Heart left ventricle (tissue), 16 donors: Measurements from ENCODE around the gene PCNX4. TPM values are rescaled to one million over a fixed set of nuclear protein-coding genes. Genes with fewer than 3 reads are reported as not detected.

Experiments used
- ATAC-seq, 4 donors: fragments of 200-7000 bp; cut with Tn5 transposase; one replicate each; pipeline ENCODE4 v1.9.1; 2020 to 2022; ENCODE audit warnings: moderate library complexity in 4 of 4, mild to moderate bottlenecking in 3 of 4, moderate number of reproducible peaks in 1 of 4
- DNase-seq, 5 donors: peaks; one replicate each; pipeline ENCODE4 v3.0.0-alpha.2; 2020
- H3K27ac ChIP-seq, 12 donors: fragments of 200-600 bp; sonication (generic) in 4 of 12; one replicate each; pipeline versions ENCODE4 v1.5.0 to v1.8.0; 2016 to 2022; ENCODE audit warnings: mild to moderate bottlenecking in 2 of 12
- H3K27me3 ChIP-seq, 9 donors: fragments of 200-600 bp; sonication (generic) in 2 of 9; one replicate each; pipeline versions ENCODE4 v1.5.1 to v1.8.0; 2016 to 2022; ENCODE audit warnings: mild to moderate bottlenecking in 3 of 9
- H3K36me3 ChIP-seq, 9 donors: fragments of 200-600 bp; sonication (generic) in 2 of 9; one replicate each; pipeline versions ENCODE4 v1.5.0 to v1.8.0; 2018 to 2022; ENCODE audit warnings: mild to moderate bottlenecking in 2 of 9
- H3K4me1 ChIP-seq, 12 donors: fragments of 200-600 bp; sonication (generic) in 4 of 12; one replicate each; pipeline versions ENCODE4 v1.5.0 to v1.8.0; 2016 to 2022; ENCODE audit warnings: mild to moderate bottlenecking in 3 of 12
- H3K4me3 ChIP-seq, 12 donors: fragments of 200-600 bp; sonication (generic) in 4 of 12; one replicate each; pipeline versions ENCODE4 v1.5.0 to v1.8.0; 2017 to 2022; ENCODE audit warnings: mild to moderate bottlenecking in 9 of 12, moderate library complexity in 4 of 12
- H3K9me3 ChIP-seq, 12 donors: fragments of 200-600 bp; sonication (generic) in 4 of 12; one replicate each; pipeline versions ENCODE4 v1.5.0 to v1.8.0; 2016 to 2022; ENCODE audit warnings: mild to moderate bottlenecking in 1 of 12
- CTCF ChIP-seq, 12 donors: fragments of 200-600 bp; sonication (generic) in 4 of 12; IDR thresholded peaks; one replicate each; pipeline versions ENCODE4 v1.5.0 to v1.8.0; 2018 to 2022; ENCODE audit warnings: antibody characterized with exemption in 12 of 12, mild to moderate bottlenecking in 5 of 12
- POLR2A ChIP-seq, 2 donors: fragments of 450-650 bp; IDR thresholded peaks; one replicate each; pipeline ENCODE4 v1.6.1; 2017; ENCODE audit warnings: antibody characterized with exemption in 2 of 2, mild to moderate bottlenecking in 2 of 2, moderate library complexity in 2 of 2
- WGBS, 4 donors: extraction: QIAGEN DNeasy Blood & Tissue Kit in 2 of 4; methylation state at CpG; one replicate each; pipeline versions ENCODE4 v1.1.5 to v1.1.7; 2013 to 2018; 5-methylcytosine and 5-hydroxymethylcytosine counted together
- intact Hi-C, 10 donors: fragments of 100-400 bp; cut with DNase I; formaldehyde crosslinking; loops; one replicate each; pipeline versions ENCODE4 v1.11.1 to v1.14.2; 2022
- polyA plus RNA-seq, 2 donors: library from polyadenylated mRNA; stranded (reverse); fragments of 200-250 nt; gene quantifications; one replicate each; pipeline ENCODE4 v1.2.3, GENCODE V29; 2013
- total RNA-seq, 9 donors: library from RNA; depleted of rRNA in 2 of 9; stranded (reverse); fragments of >200 nt in 2 of 9; fragmentation: NEBNext Ultra II Directional in 3 of 9; extraction: Animal tissue kit (Norgen Biotek cat#: 25700) in 3 of 9; gene quantifications; one replicate each; pipeline versions ENCODE4 v1.1.0 to v1.2.4, GENCODE V29; 2016 to 2023
- donor health status: ischemic (EF 13 %, LVEDD 7.1; RV severe dilation, severe dysfunction).
- donor health status: healthy with polysubstance abuse.
- donor health status: DM: no; HTN: yes; CAD: no.
- donor health status: DM: no; HTN: no; CAD: no.
- donor health status: ischemic (EF 25% LVEDD 6.9; RV normal size, moderate dysfunction).
- donor health status: ischemic (EF 25% LVEDD 5.7; RV mildly dilated, moderate dysfunction).
- donor health status: healthy.
- donor health status: DM: yes; HTN: yes; CAD: no.
- donor health status: ischemic (EF 35%, LVEDD 5.7; RV mildly dilated, moderate dysfunction).
- donor health status: nonischemic (EF 11% LVEDD 7.7; RV severe dilation, severe dysfunction).
- donor health status: DM: yes; HTN: yes; CAD: no.
- donor health status: PGD.
- donor health status: ischemic (EF 29% LVEDD 5.4; RV normal size, mild dysfunction).
- donor health status: nonischemic (EF 23%, LVEDD 6.1; RV moderate dilation, normal function).

The PCNX4 gene
- total and polyA plus RNA-seq, 11 donors = 19.7 to 56.2 (median 32.4) TPM

DNA sequence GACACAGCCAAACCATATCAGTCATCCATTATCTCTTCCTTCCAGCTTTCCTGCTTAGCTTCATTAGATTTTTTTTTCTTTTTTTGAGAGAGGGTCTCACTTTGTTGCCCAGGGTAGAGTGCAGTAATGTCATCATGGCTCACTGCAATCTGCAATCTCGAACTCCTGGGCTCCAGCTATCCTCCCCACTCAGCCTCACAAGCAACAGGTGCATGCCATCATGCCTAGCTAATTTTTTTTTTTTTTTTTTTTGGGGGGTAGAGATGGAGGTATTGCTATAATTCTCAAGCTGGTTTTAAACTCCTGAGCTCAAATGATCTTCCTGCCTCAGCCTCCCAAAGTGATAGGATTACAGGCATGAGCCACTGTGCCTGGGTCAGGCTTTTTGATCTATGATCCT is 119.0 kb downstream of the PCNX4 start:
- ATAC-seq = no peak
- Histone ChIP-seq H3K9me3 (no peaks in the 10 kb centered on the region), H3K36me3 (no peaks in the 10 kb centered on the region), H3K4me3 (no peak overlapping the region), H3K27me3 (peaks cover 0 to 3% (median 0%) of the 10 kb centered on the region in 9 donors), H3K27ac (no peak overlapping the region), H3K4me1 (peaks cover 0 to 10% (median 0%) of the 10 kb centered on the region in 12 donors)
- intact Hi-C loops = no loop called here
- TF ChIP-seq CTCF (IDR thresholded peaks at IDR 0.05) (no peak), POLR2A (IDR thresholded peaks at IDR 0.05) (no peak)
- 57 to 71% (median 64%) methylated on average over 1 of the region's 1 CpG for WGBS, 4 donors
- no peak for DNase-seq

DNA sequence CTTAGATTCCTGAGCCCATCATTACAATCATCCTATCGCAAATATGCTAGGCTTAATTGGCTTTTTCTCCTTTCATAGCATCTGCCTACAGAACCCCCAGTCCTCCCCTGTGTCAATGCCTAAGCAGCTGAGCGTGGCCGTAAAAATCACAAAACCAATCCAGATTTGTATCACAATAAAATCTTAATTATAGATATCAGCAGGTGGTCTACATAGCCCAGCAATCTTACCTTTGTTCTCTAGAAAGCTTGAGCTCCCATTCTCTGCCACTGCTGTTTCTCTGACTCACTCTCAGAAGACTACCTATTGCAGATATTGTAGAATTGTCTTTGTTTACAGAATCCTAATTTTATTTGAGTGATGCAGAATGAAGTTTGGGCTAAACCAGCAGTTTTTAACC is 119.4 kb downstream of the PCNX4 start:
- no peak for DNase-seq
- ATAC-seq = no peak
- Histone ChIP-seq H3K36me3 (no peaks in the 10 kb centered on the region), H3K4me1 (peaks cover 0 to 10% (median 0%) of the 10 kb centered on the region in 12 donors), H3K4me3 (no peak overlapping the region), H3K27ac (no peak overlapping the region), H3K27me3 (peaks cover 0 to 3% (median 0%) of the 10 kb centered on the region in 9 donors), H3K9me3 (no peaks in the 10 kb centered on the region)
- WGBS, 4 donors = 83 to 89% (median 88%) methylated on average over 3 of the region's 3 CpGs
- intact Hi-C loops = no loop called here
- TF ChIP-seq CTCF (IDR thresholded peaks at IDR 0.05) (no peak), POLR2A (IDR thresholded peaks at IDR 0.05) (no peak)

- 77 to 86% (median 85%) methylated on average over 5 of the region's 5 CpGs for WGBS, 4 donors
These were observed 121.0 kb downstream of the PCNX4 start for GRCh38 chr14:60212503-60213371.

More at GRCh38 chr14:60212503-60213371, 121.0 kb downstream of the PCNX4 start:
- DNase-seq (no peak), ATAC-seq (no peak)
- Histone ChIP-seq H3K4me3 (no peak overlapping the region), H3K9me3 (no peaks in the 10 kb centered on the region), H3K27ac (no peak overlapping the region), H3K27me3 (peaks cover 0 to 3% (median 0%) of the 10 kb centered on the region in 9 donors), H3K36me3 (no peaks in the 10 kb centered on the region), H3K4me1 (peaks cover 0 to 10% (median 0%) of the 10 kb centered on the region in 12 donors)
- TF ChIP-seq CTCF (IDR thresholded peaks at IDR 0.05) = no peak
- no peak for TF ChIP-seq POLR2A (IDR thresholded peaks at IDR 0.05)
- intact Hi-C loops = no loop called here
